Measurements from ENCODE around the gene LRMDA. TPM values are rescaled to one million over a fixed set of nuclear protein-coding genes. Genes with fewer than 3 reads are reported as not detected.

Gene LRMDA
- total RNA-seq, 4 donors from 2014 or later: 1.5 to 15.7 (median 4.6) TPM

- no peak for DNase-seq
- Histone ChIP-seq H3K27me3 (no peaks in the 10 kb centered on the region), H3K36me3 (no peaks in the 10 kb centered on the region), H3K4me1 (no peaks in the 10 kb centered on the region), H3K9me3 (no peaks in the 10 kb centered on the region), H3K27ac (no peak overlapping the region), H3K4me3 (no peak overlapping the region)
- no peak for TF ChIP-seq CTCF (IDR thresholded peaks at IDR 0.05)
- no peak for TF ChIP-seq POLR2A (IDR thresholded peaks at IDR 0.05)
- intact Hi-C loops (cut with DNase I; ENCODE audit: low total_unique reads): no loop called here
These were observed 799.5 kb downstream of the LRMDA start for GRCh38 chr10:76230921-76231285.

GRCh38 chr10:76231286-76231934 lies 800.0 kb downstream of the LRMDA start:
- DNase-seq: no peak
- TF ChIP-seq CTCF (IDR thresholded peaks at IDR 0.05) (no peak), POLR2A (IDR thresholded peaks at IDR 0.05) (no peak)
- H3K27me3 ChIP-seq: no peaks in the 10 kb centered on the region
- no peak overlapping the region for H3K27ac ChIP-seq
- H3K36me3 ChIP-seq: no peaks in the 10 kb centered on the region
- H3K9me3 ChIP-seq: no peaks in the 10 kb centered on the region
- H3K4me3 ChIP-seq: no peak overlapping the region
- intact Hi-C loops (cut with DNase I; ENCODE audit: low total_unique reads): no loop called here
- H3K4me1 ChIP-seq: no peaks in the 10 kb centered on the region

GRCh38 chr10:76234499-76235226 lies 803.2 kb downstream of the LRMDA start:
- TF ChIP-seq POLR2A (IDR thresholded peaks at IDR 0.05) (no peak), CTCF (IDR thresholded peaks at IDR 0.05) (no peak)
- intact Hi-C loops (cut with DNase I; ENCODE audit: low total_unique reads): no loop called here
- no peak for DNase-seq
- H3K4me1 ChIP-seq: no peaks in the 10 kb centered on the region
- H3K36me3 ChIP-seq: no peaks in the 10 kb centered on the region
- H3K9me3 ChIP-seq: no peaks in the 10 kb centered on the region
- H3K27me3 ChIP-seq: no peaks in the 10 kb centered on the region
- no peak overlapping the region for H3K27ac ChIP-seq
- H3K4me3 ChIP-seq: no peak overlapping the region

GRCh38 chr10:76236356-76236755 lies 804.9 kb downstream of the LRMDA start:
- intact Hi-C loops (cut with DNase I; ENCODE audit: low total_unique reads): no loop called here
- DNase-seq: no peak
- no peaks in the 10 kb centered on the region for H3K36me3 ChIP-seq
- no peaks in the 10 kb centered on the region for H3K4me1 ChIP-seq
- no peaks in the 10 kb centered on the region for H3K9me3 ChIP-seq
- H3K4me3 ChIP-seq: no peak overlapping the region
- no peaks in the 10 kb centered on the region for H3K27me3 ChIP-seq
- no peak for TF ChIP-seq POLR2A (IDR thresholded peaks at IDR 0.05)
- H3K27ac ChIP-seq: no peak overlapping the region

GRCh38 chr10:76242956-76243355 lies 811.5 kb downstream of the LRMDA start:
- no peak for TF ChIP-seq POLR2A (IDR thresholded peaks at IDR 0.05)
- no peak for TF ChIP-seq CTCF (IDR thresholded peaks at IDR 0.05)
- no peak for DNase-seq
- Histone ChIP-seq H3K4me3 (no peak overlapping the region), H3K27me3 (no peaks in the 10 kb centered on the region), H3K36me3 (no peaks in the 10 kb centered on the region), H3K4me1 (no peaks in the 10 kb centered on the region), H3K9me3 (no peaks in the 10 kb centered on the region), H3K27ac (no peak overlapping the region)
- intact Hi-C loops (cut with DNase I; ENCODE audit: low total_unique reads): no loop called here
